PC-3 (cell line): ENCODE measurements around the gene FAM118B. TPM values are rescaled to one million over a fixed set of nuclear protein-coding genes. Genes with fewer than 3 reads are reported as not detected.
"Not testable (repeated sequence)": the region's sequence is repeated elsewhere in the genome, so short reads cannot be mapped to it uniquely, and the experiment has no call there.

Source experiments
- ATAC-seq: fragments of 200-7000 bp; cut with Tn5 transposase; 2 replicates; pipeline ENCODE4 v1.9.1; 2020; ENCODE audit warnings: mild to moderate bottlenecking, moderate library complexity
- BruUV-seq: library from RNA; stranded (reverse); fragments of 400-500 nt; replicated peaks from 2 replicates; lab custom pipeline; 2021; lab: Mats Ljungman, UMichigan
- CTCF ChIA-PET: fragments of 300-600 bp; sonication (Branson Sonifier 250); formaldehyde crosslinking; loops from one replicate; lab custom pipeline; 2022; ENCODE audit warnings: antibody characterized with exemption; lab: Charles Lee
- POLR2A ChIA-PET: fragments of 300-600 bp; sonication (Branson Sonifier 250); formaldehyde crosslinking; loops from one replicate; lab custom pipeline; 2022; ENCODE audit warnings: antibody characterized with exemption; ENCODE audit not compliant: unreplicated experiment; lab: Charles Lee
- DNase-seq: peaks from one replicate; pipeline ENCODE4 v3.0.0-alpha.2; 2015
- H2AFZ ChIP-seq: fragments of 300-600 bp; sonication (generic); 2 replicates; pipeline ENCODE4 v1.6.0; 2016; ENCODE audit warnings: antibody characterized with exemption, low read length
- H3F3A ChIP-seq: fragments of 300-600 bp; sonication (generic); one replicate; pipeline ENCODE4 v1.6.0; 2017; ENCODE audit warnings: antibody characterized with exemption, low read length, control low read depth, mild to moderate bottlenecking; ENCODE audit not compliant: unreplicated experiment
- H3K27ac ChIP-seq: fragments of 300-600 bp; sonication (generic); 2 replicates; pipeline ENCODE4 v1.5.1; 2016; ENCODE audit warnings: mild to moderate bottlenecking, low read length
- H3K27me3 ChIP-seq: fragments of 300-600 bp; sonication (generic); 2 replicates; pipeline ENCODE4 v1.6.1; 2016; ENCODE audit warnings: low read length, mixed read lengths
- H3K36me3 ChIP-seq: fragments of 300-600 bp; sonication (generic); 2 replicates; pipeline ENCODE4 v1.6.1; 2016; ENCODE audit warnings: low read depth, mixed run types, low read length, mixed read lengths
- H3K4me1 ChIP-seq: fragments of 300-600 bp; sonication (generic); 2 replicates; pipeline ENCODE4 v1.5.1; 2016; ENCODE audit warnings: low read length; ENCODE audit not compliant: insufficient read depth
- H3K4me2 ChIP-seq: fragments of 300-600 bp; sonication (generic); 2 replicates; pipeline ENCODE4 v1.6.0; 2016; ENCODE audit warnings: low read length
- H3K4me3 ChIP-seq: fragments of 300-600 bp; sonication (generic); 2 replicates; pipeline ENCODE4 v1.5.1; 2016; ENCODE audit warnings: mild to moderate bottlenecking, low read length, mixed read lengths
- H3K79me2 ChIP-seq: fragments of 300-600 bp; sonication (generic); 2 replicates; pipeline ENCODE4 v1.6.1; 2017; ENCODE audit warnings: low read length, mixed read lengths
- H3K9ac ChIP-seq: fragments of 300-600 bp; sonication (generic); 2 replicates; pipeline ENCODE4 v1.6.0; 2016; ENCODE audit warnings: mild to moderate bottlenecking, low read length
- H3K9me2 ChIP-seq: fragments of 300-600 bp; sonication (generic); replicated peaks from 2 replicates; pipeline ENCODE4 v1.6.1; 2016; ENCODE audit warnings: mixed run types, low read length, mixed read lengths
- H3K9me3 ChIP-seq: fragments of 300-600 bp; sonication (generic); 2 replicates; pipeline ENCODE4 v1.6.1; 2016; ENCODE audit warnings: low read length, mixed read lengths
- H4K20me1 ChIP-seq: fragments of 300-600 bp; sonication (generic); 2 replicates; pipeline ENCODE4 v1.6.1; 2016; ENCODE audit warnings: low read length, mixed read lengths
- EZH2 ChIP-seq: fragments of 300-600 bp; sonication (generic); IDR thresholded peaks from one replicate; pipeline ENCODE4 v1.6.1; 2017; ENCODE audit warnings: antibody characterized with exemption, mild to moderate bottlenecking, low read length; ENCODE audit not compliant: unreplicated experiment
- EZH2phosphoT487 ChIP-seq: fragments of 300-600 bp; sonication (generic); IDR thresholded peaks from 2 replicates; pipeline ENCODE4 v1.6.1; 2018; ENCODE audit warnings: mild to moderate bottlenecking, antibody characterized with exemption, low read length, borderline replicate concordance
- intact Hi-C: fragments of 100-400 bp; cut with micrococcal nuclease; formaldehyde crosslinking; loops from 2 replicates; pipeline ENCODE4 v1.9.0; 2023
- total RNA-seq: library from RNA; depleted of rRNA; stranded (reverse); fragments of >200 nt; gene quantifications from 2 replicates; pipeline ENCODE4 v1.2.3, GENCODE V29; 2014
- TF ChIP-seq, protein P1 (sequence below): fragments of 300-600 bp; sonication (generic); conservative IDR thresholded peaks from 2 replicates; pipeline ENCODE4 v1.5.1; 2017; ENCODE audit warnings: antibody characterized with exemption, low read depth, mild to moderate bottlenecking, low read length

The FAM118B gene
- total RNA-seq, 1 experiment from 2014 or later = 24.3 TPM

DNA sequence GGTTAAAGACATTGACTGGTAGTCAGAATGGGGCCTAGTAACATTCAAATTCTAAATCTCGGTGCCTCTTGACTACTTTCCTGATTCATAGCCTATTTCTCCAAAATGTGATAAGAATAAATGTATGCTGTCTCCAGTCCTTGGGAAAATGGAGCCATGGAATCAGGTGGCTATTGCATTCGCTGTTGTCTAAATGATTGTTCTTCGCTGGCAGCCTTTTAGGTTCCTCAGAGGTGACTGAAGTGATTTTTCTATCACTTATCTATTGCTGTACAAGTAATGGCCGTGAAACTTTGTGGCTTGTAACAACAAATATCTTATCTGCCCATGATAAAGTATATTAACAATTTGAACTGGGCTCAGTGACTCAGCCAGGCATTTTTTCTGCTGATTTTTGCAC lies 41.7 kb downstream of the FAM118B start:
- Histone ChIP-seq H3K27ac (no peak overlapping the region), H3K4me3 (no peak overlapping the region), H3K9ac (no peak overlapping the region), H3K4me2 (no peak overlapping the region), H3K9me2 (no peaks in the 10 kb centered on the region), H3K9me3 (no peaks in the 10 kb centered on the region), H3K79me2 (no peaks in the 10 kb centered on the region), H3F3A (peaks cover 1% of the 10 kb centered on the region), H3K27me3 (no peaks in the 10 kb centered on the region), H4K20me1 (no peaks in the 10 kb centered on the region), H3K4me1 (no peaks in the 10 kb centered on the region), H3K36me3 (peaks cover 26% of the 10 kb centered on the region), H2AFZ (no peak overlapping the region)
- ChIA-PET CTCF (no interaction called here), POLR2A (no interaction called here)
- no peak for DNase-seq
- BruUV-seq = no TSS peak
- intact Hi-C loops = no loop called here
- ATAC-seq = no peak
- no peak for TF ChIP-seq EZH2
- TF ChIP-seq, protein P1, sequence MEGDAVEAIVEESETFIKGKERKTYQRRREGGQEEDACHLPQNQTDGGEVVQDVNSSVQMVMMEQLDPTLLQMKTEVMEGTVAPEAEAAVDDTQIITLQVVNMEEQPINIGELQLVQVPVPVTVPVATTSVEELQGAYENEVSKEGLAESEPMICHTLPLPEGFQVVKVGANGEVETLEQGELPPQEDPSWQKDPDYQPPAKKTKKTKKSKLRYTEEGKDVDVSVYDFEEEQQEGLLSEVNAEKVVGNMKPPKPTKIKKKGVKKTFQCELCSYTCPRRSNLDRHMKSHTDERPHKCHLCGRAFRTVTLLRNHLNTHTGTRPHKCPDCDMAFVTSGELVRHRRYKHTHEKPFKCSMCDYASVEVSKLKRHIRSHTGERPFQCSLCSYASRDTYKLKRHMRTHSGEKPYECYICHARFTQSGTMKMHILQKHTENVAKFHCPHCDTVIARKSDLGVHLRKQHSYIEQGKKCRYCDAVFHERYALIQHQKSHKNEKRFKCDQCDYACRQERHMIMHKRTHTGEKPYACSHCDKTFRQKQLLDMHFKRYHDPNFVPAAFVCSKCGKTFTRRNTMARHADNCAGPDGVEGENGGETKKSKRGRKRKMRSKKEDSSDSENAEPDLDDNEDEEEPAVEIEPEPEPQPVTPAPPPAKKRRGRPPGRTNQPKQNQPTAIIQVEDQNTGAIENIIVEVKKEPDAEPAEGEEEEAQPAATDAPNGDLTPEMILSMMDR = no peak

DNA sequence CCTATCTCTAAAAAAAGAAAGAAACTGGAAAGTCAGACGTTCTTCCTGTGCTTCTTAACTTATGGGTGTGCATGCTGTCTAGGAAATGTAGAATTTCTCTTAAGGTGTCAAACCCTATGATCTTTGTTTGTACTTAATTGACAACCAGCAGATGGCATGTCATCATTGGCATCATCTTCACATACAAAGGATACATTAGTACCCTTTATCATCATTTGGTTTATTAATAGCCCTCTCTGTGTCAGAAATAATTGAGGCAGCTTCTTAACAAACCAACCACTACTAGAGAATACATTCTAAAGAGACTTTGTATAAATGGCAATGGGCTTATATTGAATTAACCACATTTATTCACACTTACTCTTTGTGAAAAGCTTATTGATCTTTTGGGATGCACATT lies 43.2 kb downstream of the FAM118B start:
- Histone ChIP-seq H3F3A (peaks cover 5% of the 10 kb centered on the region), H3K4me1 (no peaks in the 10 kb centered on the region), H3K36me3 (peaks cover 23% of the 10 kb centered on the region), H3K9me3 (no peaks in the 10 kb centered on the region), H2AFZ (no peak overlapping the region), H3K4me2 (no peak overlapping the region), H3K27me3 (no peaks in the 10 kb centered on the region), H3K4me3 (no peak overlapping the region), H3K79me2 (no peaks in the 10 kb centered on the region), H3K9me2 (no peaks in the 10 kb centered on the region), H4K20me1 (no peaks in the 10 kb centered on the region), H3K9ac (no peak overlapping the region), H3K27ac (no peak overlapping the region)
- no peak for TF ChIP-seq EZH2phosphoT487
- TF ChIP-seq, protein P1 = no peak
- no peak for TF ChIP-seq EZH2
- no TSS peak for BruUV-seq
- POLR2A ChIA-PET = no interaction called here
- DNase-seq = no peak
- intact Hi-C loops = no loop called here
- no peak for ATAC-seq
- CTCF ChIA-PET = no interaction called here

DNA sequence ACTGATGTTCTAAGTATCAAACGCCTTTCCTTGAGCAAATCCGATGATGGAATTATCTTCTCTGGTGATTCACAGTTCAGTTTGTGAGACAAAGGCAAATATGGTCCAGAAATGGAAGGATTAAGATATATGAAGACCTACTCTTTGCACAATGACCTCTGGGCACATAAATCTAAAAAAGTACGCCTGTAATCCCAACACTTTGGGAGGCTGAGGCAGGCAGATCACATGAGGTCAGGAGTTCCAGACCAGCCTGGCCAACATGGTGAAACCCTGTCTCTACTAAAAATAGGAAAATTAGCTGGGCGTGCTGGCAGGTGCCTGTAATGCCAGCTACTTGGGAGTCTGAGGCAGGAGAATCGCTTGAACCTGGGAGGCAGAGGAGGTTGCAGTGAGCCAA lies 43.9 kb downstream of the FAM118B start:
- H3K9me2 ChIP-seq, H3K27ac ChIP-seq, H3K79me2 ChIP-seq, H3K9ac ChIP-seq, ATAC-seq, CTCF ChIA-PET, intact Hi-C loops, BruUV-seq, H3K4me3 ChIP-seq, H3K4me2 ChIP-seq, H2AFZ ChIP-seq, H3F3A ChIP-seq, H3K27me3 ChIP-seq, H3K4me1 ChIP-seq, H4K20me1 ChIP-seq, DNase-seq, H3K9me3 ChIP-seq: not testable (repeated sequence)
- POLR2A ChIA-PET = interaction anchor here (0.6 kb wide), 1 partner anchor 44 kb away, joined by 3 read pairs; the partner anchor contains the start of gene FAM118B
- H3K36me3 ChIP-seq = peaks cover 23% of the 10 kb centered on the region
